GM23338 (cell line): ENCODE measurements around the gene NSUN3. TPM values are rescaled to one million over a fixed set of nuclear protein-coding genes. Genes with fewer than 3 reads are reported as not detected.

Experiments
- CTCF ChIP-seq, 2 experiments: fragments of 200-600 bp in 1 of 2; sonication (generic) in 1 of 2; conservative IDR thresholded peaks; 2 replicates each; pipeline versions ENCODE4 v1.5.1 to v1.6.1; 2016 to 2017; ENCODE audit warnings: antibody characterized with exemption in 2 of 2, low read depth in 2 of 2, mild to moderate bottlenecking in 2 of 2, moderate library complexity in 1 of 2
- ETS1 ChIP-seq: IDR thresholded peaks from 2 replicates; pipeline ENCODE4 v1.6.1; 2016; ENCODE audit warnings: antibody characterized with exemption
- EZH2 ChIP-seq: fragments of 200-600 bp; sonication (generic); IDR thresholded peaks from one replicate; pipeline ENCODE4 v1.8.0; 2017; ENCODE audit warnings: antibody characterized with exemption, mild to moderate bottlenecking, low read depth; ENCODE audit not compliant: unreplicated experiment
- EZH2phosphoT487 ChIP-seq: fragments of 200-600 bp; sonication (generic); IDR thresholded peaks from one replicate; pipeline ENCODE4 v1.8.1; 2018; ENCODE audit warnings: antibody characterized with exemption; ENCODE audit not compliant: unreplicated experiment
- JUNB ChIP-seq: IDR thresholded peaks from one replicate; pipeline ENCODE4 v1.6.1; 2016; ENCODE audit warnings: antibody characterized with exemption; ENCODE audit not compliant: unreplicated experiment
- NANOG ChIP-seq: IDR thresholded peaks from 2 replicates; pipeline ENCODE4 v1.6.1; 2016; ENCODE audit warnings: antibody characterized with exemption, borderline replicate concordance
- STAT1 ChIP-seq: IDR thresholded peaks from one replicate; pipeline ENCODE4 v1.6.1; 2016; ENCODE audit warnings: antibody characterized with exemption; ENCODE audit not compliant: unreplicated experiment
- ZNF462 ChIP-seq: fragments of 250-450 bp; sonication (Bioruptor Pico); IDR thresholded peaks from 2 replicates; pipeline ENCODE4 v1.5.0; 2020; ENCODE audit warnings: mild to moderate bottlenecking, moderate library complexity
- polyA plus RNA-seq: library from polyadenylated mRNA; unstranded; fragments of >200 nt; fragmentation: Nextera tagmentation; extraction: Ambion mirVana; gene quantifications from 2 replicates; pipeline ENCODE4 v1.2.1, GENCODE V29; 2016
- total RNA-seq: library from RNA; depleted of rRNA; stranded (reverse); fragments of >200 nt; shearing (Covaris generic); gene quantifications from 2 replicates; pipeline ENCODE4 v1.2.3, GENCODE V29; 2014

Gene NSUN3
- total and polyA plus RNA-seq, 2 experiments from 2014 or later: 5.4 to 10.6 TPM

- TF ChIP-seq CTCF (conservative IDR thresholded peaks at IDR 0.05; ENCODE audit: low read depth in 2 of 2): no peak
- no peak for TF ChIP-seq STAT1
- no peak for TF ChIP-seq EZH2
- no peak for TF ChIP-seq JUNB
- no peak for TF ChIP-seq NANOG
- no peak for TF ChIP-seq ETS1
- TF ChIP-seq ZNF462 (CRISPR knock-in tag): no peak
- TF ChIP-seq EZH2phosphoT487: no peak
Measured at GRCh38 chr3:94071713-94072284, 8.9 kb downstream of the NSUN3 start (continued).
